DOHH2 (cell line): ENCODE results near the gene FGD4.

ENCODE experiments used
- H3F3A ChIP-seq: fragments of 200-600 bp; sonication (generic), shearing (Covaris generic); 2 replicates; pipeline ENCODE4 v1.6.0; 2016; ENCODE audit warnings: antibody characterized with exemption, mild to moderate bottlenecking; ENCODE audit not compliant: control insufficient read depth, insufficient read depth
- H3K27ac ChIP-seq: fragments of 200-600 bp; sonication (generic); 2 replicates; pipeline ENCODE4 v1.5.1; 2014; ENCODE audit warnings: low read depth, mild to moderate bottlenecking, low read length, moderate library complexity
- H3K27me3 ChIP-seq: fragments of 200-600 bp; sonication (generic); 2 replicates; pipeline ENCODE4 v1.6.1; 2014; ENCODE audit warnings: mild to moderate bottlenecking, low read length, mixed read lengths; ENCODE audit not compliant: control insufficient read depth
- H3K36me3 ChIP-seq: fragments of 200-600 bp; sonication (generic); 2 replicates; pipeline ENCODE4 v1.6.1; 2014; ENCODE audit warnings: mild to moderate bottlenecking, low read length, moderate library complexity, mixed read lengths; ENCODE audit not compliant: control insufficient read depth
- H3K4me1 ChIP-seq: fragments of 200-600 bp; sonication (generic); 2 replicates; pipeline ENCODE4 v1.6.1; 2014; ENCODE audit warnings: mild to moderate bottlenecking, low read length, mixed read lengths; ENCODE audit not compliant: control insufficient read depth
- H3K4me2 ChIP-seq: fragments of 200-600 bp; sonication (generic); 2 replicates; pipeline ENCODE4 v1.6.0; 2014; ENCODE audit warnings: mild to moderate bottlenecking, low read length, moderate library complexity
- H3K4me3 ChIP-seq: fragments of 200-600 bp; sonication (generic); 2 replicates; pipeline ENCODE4 v1.5.1; 2014; ENCODE audit warnings: mild to moderate bottlenecking, low read length, mixed read lengths
- H3K79me2 ChIP-seq: fragments of 200-600 bp; sonication (generic); 2 replicates; pipeline ENCODE4 v1.6.1; 2014; ENCODE audit warnings: mild to moderate bottlenecking, low read length, mixed read lengths; ENCODE audit not compliant: control insufficient read depth
- H3K9me2 ChIP-seq: fragments of 200-600 bp; sonication (generic); replicated peaks from 2 replicates; pipeline ENCODE4 v1.6.1; 2014; ENCODE audit warnings: mild to moderate bottlenecking, low read length, mixed read lengths; ENCODE audit not compliant: control insufficient read depth
- H3K9me3 ChIP-seq: fragments of 200-600 bp; sonication (generic); 2 replicates; pipeline ENCODE4 v1.6.1; 2014; ENCODE audit warnings: antibody characterized with exemption, low read length, mixed read lengths; ENCODE audit not compliant: control insufficient read depth, insufficient read depth
- H4K20me1 ChIP-seq: fragments of 200-600 bp; sonication (generic); 2 replicates; pipeline ENCODE4 v1.6.0; 2014; ENCODE audit warnings: low read depth, mild to moderate bottlenecking, antibody characterized with exemption, low read length, moderate library complexity; ENCODE audit not compliant: control insufficient read depth, insufficient read depth
- CTCF ChIP-seq: fragments of 200-600 bp; sonication (generic); IDR thresholded peaks from one replicate; pipeline ENCODE4 v1.5.1; 2014; ENCODE audit warnings: antibody characterized with exemption, mild to moderate bottlenecking, low read depth, low read length; ENCODE audit not compliant: poor library complexity, severe bottlenecking
- EZH2phosphoT487 ChIP-seq: fragments of 200-600 bp; sonication (generic); IDR thresholded peaks from 2 replicates; pipeline ENCODE4 v1.6.1; 2017; ENCODE audit warnings: borderline replicate concordance, mild to moderate bottlenecking, antibody characterized with exemption, low read length, moderate library complexity, mixed read lengths

FGD4 gene

GRCh38 chr12:32423559-32423958 is 24.2 kb downstream of the FGD4 start:
- Histone ChIP-seq H3K79me2 (no peaks in the 10 kb centered on the region), H4K20me1 (no peaks in the 10 kb centered on the region), H3K4me1 (no peaks in the 10 kb centered on the region), H3K36me3 (no peaks in the 10 kb centered on the region), H3K27me3 (no peaks in the 10 kb centered on the region), H3K4me3 (no peak overlapping the region), H3K4me2 (no peak overlapping the region), H3F3A (no peaks in the 10 kb centered on the region), H3K9me2 (no peaks in the 10 kb centered on the region), H3K9me3 (no peaks in the 10 kb centered on the region), H3K27ac (no peak overlapping the region)
- TF ChIP-seq CTCF (no peak), EZH2phosphoT487 (no peak)

DNA sequence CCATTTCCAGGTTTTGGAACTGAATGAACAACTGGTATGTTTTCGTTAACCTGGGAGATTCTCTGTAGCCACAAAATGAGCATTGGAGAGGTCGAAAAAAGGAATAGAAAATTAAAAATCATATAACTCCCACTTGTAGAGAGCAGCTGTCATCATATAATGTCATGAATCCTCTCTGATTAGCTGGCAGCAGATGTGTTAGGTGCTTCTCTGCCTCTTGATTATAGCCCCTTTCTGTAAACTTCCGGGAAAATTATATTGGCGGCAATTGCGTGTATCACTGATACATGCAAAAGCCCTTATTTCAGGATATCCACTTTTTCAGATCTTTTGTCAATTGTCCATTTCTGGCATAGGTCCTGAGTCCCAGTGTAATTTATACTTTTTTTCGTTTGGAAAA is 31.7 kb downstream of the FGD4 start:
- no peaks in the 10 kb centered on the region; the same call in 1 of the 2 replicates for H3K9me3 ChIP-seq
- no peaks in the 10 kb centered on the region for H3F3A ChIP-seq
- H3K4me1 ChIP-seq: no peaks in the 10 kb centered on the region
- no peaks in the 10 kb centered on the region for H3K9me2 ChIP-seq
- no peaks in the 10 kb centered on the region for H4K20me1 ChIP-seq
- no peak overlapping the region for H3K27ac ChIP-seq
- H3K4me2 ChIP-seq: no peak overlapping the region
- no peaks in the 10 kb centered on the region for H3K79me2 ChIP-seq
- TF ChIP-seq CTCF (no peak), EZH2phosphoT487 (no peak)
- no peaks in the 10 kb centered on the region for H3K36me3 ChIP-seq
- H3K27me3 ChIP-seq: no peaks in the 10 kb centered on the region; the same call in 1 of the 2 replicates
- H3K4me3 ChIP-seq: no peak overlapping the region

GRCh38 chr12:32435921-32436705 is 36.8 kb downstream of the FGD4 start:
- no peak overlapping the region for H3K27ac ChIP-seq
- H3K9me2 ChIP-seq: no peaks in the 10 kb centered on the region
- no peaks in the 10 kb centered on the region for H4K20me1 ChIP-seq
- TF ChIP-seq EZH2phosphoT487: no peak
- TF ChIP-seq CTCF: no peak
- H3K4me1 ChIP-seq: no peaks in the 10 kb centered on the region
- H3K9me3 ChIP-seq: no peaks in the 10 kb centered on the region
- no peaks in the 10 kb centered on the region for H3K27me3 ChIP-seq
- no peak overlapping the region for H3K4me3 ChIP-seq
- no peaks in the 10 kb centered on the region for H3K36me3 ChIP-seq
- H3K79me2 ChIP-seq: no peaks in the 10 kb centered on the region
- no peaks in the 10 kb centered on the region for H3F3A ChIP-seq
- H3K4me2 ChIP-seq: no peak overlapping the region
